ENCODE data around the gene OR2T6.
"Not testable (repeated sequence)": the region's sequence is repeated elsewhere in the genome, so short reads cannot be mapped to it uniquely, and the experiment has no call there.

The OR2T6 gene

DNA sequence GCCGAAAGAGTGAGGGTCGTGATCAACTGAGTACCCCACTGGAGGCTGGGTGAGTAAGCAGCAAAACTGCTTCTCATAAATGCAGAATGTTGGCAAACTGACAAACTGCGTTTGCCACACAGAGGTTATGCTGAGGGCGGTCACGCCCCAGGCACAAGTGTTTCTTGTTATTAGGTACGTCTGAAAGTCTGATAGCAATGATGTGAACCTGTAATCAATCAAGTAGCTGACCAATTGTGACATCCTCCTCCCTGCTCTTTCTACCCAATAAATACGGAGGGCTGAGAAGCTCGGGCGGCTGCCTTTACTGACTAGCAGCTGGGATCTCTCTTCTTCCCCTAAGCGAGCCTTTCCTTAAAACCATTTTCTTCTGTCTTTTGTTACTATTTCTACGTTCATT, 56.1 kb downstream of the OR2T6 start:
- not testable (repeated sequence) for H3K4me3 ChIP-seq, H3K27ac ChIP-seq

GRCh38 chr1:248432201-248432600, 56.7 kb downstream of the OR2T6 start:
- not testable (repeated sequence) for H3K27ac ChIP-seq

GRCh38 chr1:248433811-248434415, 58.4 kb downstream of the OR2T6 start:
- H3K4me3 ChIP-seq, H3K27ac ChIP-seq: not testable (repeated sequence)

More at GRCh38 chr1:248432201-248432600, 56.7 kb downstream of the OR2T6 start:
- H3K4me3 ChIP-seq, result not testable (repeated sequence)

- not testable (repeated sequence) for H3K4me3 ChIP-seq, H3K27ac ChIP-seq
Measured at GRCh38 chr1:248434913-248435312, 59.4 kb downstream of the OR2T6 start.

GRCh38 chr1:248436303-248436702, 60.8 kb downstream of the OR2T6 start:
- not testable (repeated sequence) for H3K4me3 ChIP-seq

GRCh38 chr1:248438668-248439067, 63.1 kb downstream of the OR2T6 start:
- not testable (repeated sequence) for H3K27ac ChIP-seq, H3K4me3 ChIP-seq

More at GRCh38 chr1:248436303-248436702, 60.8 kb downstream of the OR2T6 start:
- not testable (repeated sequence) for H3K27ac ChIP-seq

- not testable (repeated sequence) for H3K4me3 ChIP-seq, H3K27ac ChIP-seq
Measured at GRCh38 chr1:248439283-248439682, 63.7 kb downstream of the OR2T6 start.
